GM18907 (cell line): ENCODE results near the gene SOX13.

ENCODE experiments used
- ATAC-seq: cut with Tn5 transposase; IDR thresholded peaks from one replicate; pipeline ENCODE4 v1.9.1; 2021; ENCODE audit warnings: mild to moderate bottlenecking, moderate library complexity; ENCODE audit not compliant: unreplicated experiment

The SOX13 gene

DNA sequence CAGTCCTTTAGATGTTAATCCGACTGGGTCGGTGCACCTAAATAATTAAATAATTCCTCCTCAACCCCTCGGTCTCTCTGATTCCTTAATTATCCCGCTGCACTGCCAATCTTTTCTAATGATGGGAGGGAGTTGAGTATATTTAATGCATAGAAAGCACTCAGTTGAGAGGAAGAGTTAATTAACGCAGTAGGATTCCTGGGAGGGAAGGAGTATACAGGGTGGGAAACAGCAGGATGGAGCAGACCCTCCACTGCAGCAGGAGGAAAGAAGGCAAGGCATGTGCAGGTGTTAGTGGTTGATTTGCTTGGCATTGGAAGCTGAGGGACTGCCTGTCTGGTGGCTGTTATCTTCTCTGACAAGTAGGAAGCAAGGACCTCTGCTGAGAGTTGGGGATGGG is 103.1 kb downstream of the SOX13 start:
- ATAC-seq: no peak

DNA sequence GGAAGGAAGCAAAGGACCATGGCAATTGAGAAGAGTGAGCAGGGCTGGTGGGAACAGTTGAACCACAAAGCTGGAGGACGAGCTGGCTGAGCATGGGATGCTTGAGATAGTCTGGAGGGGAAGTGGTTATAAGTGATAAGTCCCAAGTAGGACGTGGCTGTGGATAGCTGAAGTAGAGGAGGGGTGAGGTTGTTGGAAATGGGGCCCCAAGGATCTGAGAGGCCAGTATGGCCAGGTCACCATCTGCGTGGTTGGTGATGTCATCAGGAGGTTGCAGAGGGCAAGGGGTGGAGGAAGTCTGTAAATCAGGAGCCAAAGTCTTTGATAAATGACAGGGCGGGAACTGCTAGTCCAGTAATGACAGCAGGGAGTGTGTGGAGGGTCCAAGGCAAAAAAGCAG is 104.2 kb downstream of the SOX13 start:
- ATAC-seq: no peak
